Naive thymus-derived CD4-positive, alpha-beta T cell (primary cell): ENCODE data around the gene KHDRBS2. TPM values are rescaled to one million over a fixed set of nuclear protein-coding genes. Genes with fewer than 3 reads are reported as not detected.

Experiments used
- ATAC-seq: fragments of 150-1000 bp; cut with Tn5 transposase; 2 replicates; pipeline ENCODE4 v1.10.0; 2021; ENCODE audit warnings: mild to moderate bottlenecking, moderate library complexity
- CTCF ChIA-PET: fragments of 350-600 bp; sonication (Branson Sonifier 250); formaldehyde crosslinking; loops from one replicate; lab custom pipeline; 2021; ENCODE audit warnings: antibody characterized with exemption; lab: Charles Lee
- POLR2A ChIA-PET: fragments of 350-600 bp; sonication (Branson Sonifier 250); formaldehyde crosslinking; loops from one replicate; lab custom pipeline; 2021; ENCODE audit warnings: antibody characterized with exemption, inconsistent platforms; lab: Charles Lee
- DNase-seq, 9 donors: peaks; one replicate each; pipeline versions ENCODE4 v3.0.0 to v3.0.0-alpha.2; 2020 to 2022; ENCODE audit warnings: mixed read lengths in 1 of 9
- H3K27ac ChIP-seq: one replicate; pipeline ENCODE4 v1.7.0; 2013; ENCODE audit warnings: mild to moderate bottlenecking, low read depth, low read length, moderate library complexity
- H3K27me3 ChIP-seq, 2 donors: one replicate each; pipeline ENCODE4 v1.7.0; 2013; ENCODE audit warnings: low read length in 2 of 2, mild to moderate bottlenecking in 2 of 2, moderate library complexity in 2 of 2; ENCODE audit not compliant: control insufficient read depth in 2 of 2, insufficient read depth in 2 of 2
- H3K36me3 ChIP-seq, 3 experiments: 1 replicate in 2 of 3; 2 replicates in 1 of 3; pipeline ENCODE4 v1.7.0; 2013; ENCODE audit warnings: low read length in 3 of 3, mild to moderate bottlenecking in 3 of 3, moderate library complexity in 1 of 3; ENCODE audit not compliant: insufficient read depth in 3 of 3, control insufficient read depth in 2 of 3
- H3K4me1 ChIP-seq, 2 donors: one replicate each; pipeline ENCODE4 v1.7.0; 2013; ENCODE audit warnings: low read length in 2 of 2, mild to moderate bottlenecking in 2 of 2, moderate library complexity in 1 of 2; ENCODE audit not compliant: control insufficient read depth in 2 of 2, insufficient read depth in 2 of 2
- H3K4me3 ChIP-seq: 2 replicates; pipeline ENCODE4 v1.7.0; 2013; ENCODE audit warnings: mild to moderate bottlenecking, low read length
- H3K9me3 ChIP-seq, 3 experiments: 1 replicate in 2 of 3; 2 replicates in 1 of 3; pipeline ENCODE4 v1.7.0; 2013; ENCODE audit warnings: low read length in 3 of 3; ENCODE audit not compliant: control insufficient read depth in 2 of 3
- H3K27ac Mint-ChIP-seq, 9 donors: one replicate each; pipeline ENCODE4 v1.8.0; 2020 to 2022; ENCODE audit warnings: mixed read lengths in 9 of 9, mild to moderate bottlenecking in 8 of 9, moderate library complexity in 5 of 9, inconsistent platforms in 2 of 9
- H3K27me3 Mint-ChIP-seq, 5 donors: one replicate each; pipeline ENCODE4 v1.8.0; 2021 to 2022; ENCODE audit warnings: mixed read lengths in 5 of 5, mild to moderate bottlenecking in 1 of 5
- H3K36me3 Mint-ChIP-seq, 5 donors: one replicate each; pipeline ENCODE4 v1.8.0; 2020 to 2022; ENCODE audit warnings: mixed read lengths in 5 of 5, mild to moderate bottlenecking in 3 of 5, inconsistent platforms in 1 of 5
- H3K4me1 Mint-ChIP-seq, 7 donors: one replicate each; pipeline ENCODE4 v1.8.0; 2020 to 2022; ENCODE audit warnings: mixed read lengths in 7 of 7, mild to moderate bottlenecking in 3 of 7, inconsistent platforms in 1 of 7
- H3K4me3 Mint-ChIP-seq, 10 donors: one replicate each; pipeline ENCODE4 v1.8.0; 2020 to 2022; ENCODE audit warnings: mild to moderate bottlenecking in 10 of 10, mixed read lengths in 10 of 10, moderate library complexity in 6 of 10, inconsistent platforms in 2 of 10
- H3K9me3 Mint-ChIP-seq, 11 donors: one replicate each; pipeline ENCODE4 v1.8.0; 2020 to 2022; ENCODE audit warnings: mixed read lengths in 11 of 11, mild to moderate bottlenecking in 4 of 11, inconsistent platforms in 1 of 11, moderate library complexity in 1 of 11
- intact Hi-C, 2 donors: fragments of 100-400 bp; cut with micrococcal nuclease; formaldehyde crosslinking; loops; one replicate each; pipeline ENCODE4 v1.15.1; 2023
- polyA plus RNA-seq, 2 donors: library from polyadenylated mRNA; unstranded; fragments of 300-500 nt; fragmentation: Illumina TruSeq; gene quantifications; one replicate each; pipeline ENCODE4 v1.2.3, GENCODE V29; 2021
- total RNA-seq, 6 experiments: library from RNA in 5 of 6; stranded (reverse) in 5 of 6; gene quantifications; 1 replicate in 5 of 6; 2 replicates in 1 of 6; pipeline ENCODE4 v1.2.3 and lab custom pipeline; 2021 to 2026

Gene KHDRBS2
- under 1 TPM in 1 of 5 experiments, not detected in 4; 0.37 TPM for total RNA-seq
- polyA plus RNA-seq = not detected
- total RNA-seq (lab: John Stamatoyannopoulos, UW) = not detected

DNA sequence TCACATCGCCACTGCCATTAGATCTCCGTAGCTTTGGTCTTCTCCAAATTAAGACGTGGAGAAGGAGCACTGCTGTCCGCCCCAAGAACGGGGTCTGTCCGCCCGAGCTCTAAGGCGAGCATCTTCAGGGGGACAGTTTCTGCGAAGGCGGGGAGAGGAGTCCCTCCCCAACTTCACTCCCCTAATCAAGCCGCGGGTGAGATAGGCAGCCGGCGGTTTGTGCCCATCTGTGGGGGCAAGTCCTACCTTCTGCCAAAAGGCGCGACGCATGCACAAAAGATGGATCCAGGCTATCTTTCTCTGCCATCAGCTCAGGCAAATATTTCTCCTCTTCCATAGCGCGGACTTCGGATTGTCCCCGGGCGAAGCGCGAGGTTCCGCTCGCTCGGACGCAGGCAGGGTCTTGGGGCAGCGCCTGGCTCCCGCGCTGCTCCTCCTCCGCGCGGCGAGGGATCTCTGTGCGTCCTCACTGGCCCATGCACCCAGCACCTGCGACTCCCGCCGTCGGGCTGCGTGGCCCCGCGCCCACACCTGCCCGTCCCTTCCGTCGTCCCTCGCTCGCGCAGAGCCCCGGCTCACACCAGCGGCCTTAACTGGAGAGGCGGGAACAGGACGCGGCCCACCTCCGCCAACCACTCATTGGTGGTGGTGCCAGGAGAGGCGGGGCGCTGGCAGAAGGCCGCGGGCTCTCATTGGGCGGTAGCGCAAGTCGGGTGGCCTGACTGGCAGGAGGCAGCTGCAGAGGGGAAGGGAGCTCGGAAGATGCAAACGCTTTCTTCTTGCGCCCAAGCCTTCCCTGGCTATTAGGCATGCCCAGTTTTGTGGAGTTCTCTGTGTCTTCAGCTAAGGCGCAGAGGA, at the start of gene KHDRBS2:
Gene KHDRBS2 (minus strand): TSS at position 614 of the 858 bp plus-strand sequence.
- no peak within 1 kb of the TSS for H3K4me3 ChIP-seq
- CTCF ChIA-PET = no interaction called here
- H3K4me1 Mint-ChIP-seq = peaks cover 0 to 5% (median 0%) of the 10 kb centered on the region in 7 donors
- H3K9me3 ChIP-seq = no peaks in the 10 kb centered on the region
- peaks cover 0 to 5% (median 0%) of the 10 kb centered on the region in 5 donors for H3K36me3 Mint-ChIP-seq
- POLR2A ChIA-PET = no interaction called here
- peaks cover 7 to 23% (median 18%) of the 10 kb centered on the region in 5 donors for H3K27me3 Mint-ChIP-seq
- no peaks in the 10 kb centered on the region for H3K4me1 ChIP-seq
- H3K36me3 ChIP-seq = no peaks in the 10 kb centered on the region
- intact Hi-C loops = no loop called here
- peak in 2 of 9 donors; percentile 31 to 41 for DNase-seq
- peak within 1 kb of the TSS in 3 of 10 donors; percentile 21 to 55 (median 36) for H3K4me3 Mint-ChIP-seq
- no peak within 1 kb of the TSS for H3K27ac Mint-ChIP-seq
- no peak within 1 kb of the TSS for H3K27ac ChIP-seq
- peaks cover 0 to 8% (median 2%) of the 10 kb centered on the region in 11 donors for H3K9me3 Mint-ChIP-seq
- peak; percentile 96 for ATAC-seq
- no peaks in the 10 kb centered on the region for H3K27me3 ChIP-seq

- H3K36me3 ChIP-seq = no peaks in the 10 kb centered on the region
- intact Hi-C loops = no loop called here
- ATAC-seq (no peak), DNase-seq (no peak)
- ChIA-PET CTCF (no interaction called here), POLR2A (no interaction called here)
- Mint-ChIP-seq H3K4me3 (no peak overlapping the region), H3K4me1 (no peaks in the 10 kb centered on the region), H3K9me3 (peaks cover 0 to 27% (median 14%) of the 10 kb centered on the region in 11 donors), H3K36me3 (no peaks in the 10 kb centered on the region), H3K27ac (no peak overlapping the region), H3K27me3 (no peaks in the 10 kb centered on the region)
- H3K27me3 ChIP-seq = no peaks in the 10 kb centered on the region
- no peak overlapping the region for H3K4me3 ChIP-seq
- no peaks in the 10 kb centered on the region for H3K9me3 ChIP-seq
- H3K27ac ChIP-seq = no peak overlapping the region
- no peaks in the 10 kb centered on the region for H3K4me1 ChIP-seq
These were observed 42.6 kb upstream of the KHDRBS2 start for GRCh38 chr6:62328607-62329006.

GRCh38 chr6:62324834-62325233, 38.8 kb upstream of the KHDRBS2 start:
- Mint-ChIP-seq H3K36me3 (no peaks in the 10 kb centered on the region), H3K9me3 (peaks cover 0 to 26% (median 5%) of the 10 kb centered on the region in 11 donors), H3K4me3 (no peak overlapping the region), H3K27me3 (no peaks in the 10 kb centered on the region), H3K27ac (no peak overlapping the region), H3K4me1 (no peaks in the 10 kb centered on the region)
- Histone ChIP-seq H3K27ac (no peak overlapping the region), H3K36me3 (no peaks in the 10 kb centered on the region), H3K4me1 (no peaks in the 10 kb centered on the region), H3K4me3 (no peak overlapping the region), H3K27me3 (no peaks in the 10 kb centered on the region), H3K9me3 (no peaks in the 10 kb centered on the region)
- intact Hi-C loops = no loop called here
- ATAC-seq = no peak
- POLR2A ChIA-PET = no interaction called here
- no peak for DNase-seq
- CTCF ChIA-PET = interaction anchor here (0.6 kb wide), 1 partner anchor 648 kb away, joined by 3 read pairs; no protein-coding TSS in a partner anchor

GRCh38 chr6:62323818-62324431, 37.9 kb upstream of the KHDRBS2 start:
- no peaks in the 10 kb centered on the region for H3K4me1 Mint-ChIP-seq
- POLR2A ChIA-PET = no interaction called here
- DNase-seq = no peak
- H3K4me3 Mint-ChIP-seq = no peak overlapping the region
- no peak overlapping the region for H3K27ac ChIP-seq
- H3K36me3 Mint-ChIP-seq = no peaks in the 10 kb centered on the region
- no peak overlapping the region for H3K27ac Mint-ChIP-seq
- H3K27me3 Mint-ChIP-seq = no peaks in the 10 kb centered on the region
- H3K9me3 Mint-ChIP-seq = peaks cover 0 to 26% (median 8%) of the 10 kb centered on the region in 11 donors
- no peak for ATAC-seq
- no peaks in the 10 kb centered on the region for H3K4me1 ChIP-seq
- CTCF ChIA-PET = no interaction called here
- H3K27me3 ChIP-seq = no peaks in the 10 kb centered on the region
- no peak overlapping the region for H3K4me3 ChIP-seq
- no peaks in the 10 kb centered on the region for H3K9me3 ChIP-seq
- intact Hi-C loops = no loop called here
- H3K36me3 ChIP-seq = no peaks in the 10 kb centered on the region

DNA sequence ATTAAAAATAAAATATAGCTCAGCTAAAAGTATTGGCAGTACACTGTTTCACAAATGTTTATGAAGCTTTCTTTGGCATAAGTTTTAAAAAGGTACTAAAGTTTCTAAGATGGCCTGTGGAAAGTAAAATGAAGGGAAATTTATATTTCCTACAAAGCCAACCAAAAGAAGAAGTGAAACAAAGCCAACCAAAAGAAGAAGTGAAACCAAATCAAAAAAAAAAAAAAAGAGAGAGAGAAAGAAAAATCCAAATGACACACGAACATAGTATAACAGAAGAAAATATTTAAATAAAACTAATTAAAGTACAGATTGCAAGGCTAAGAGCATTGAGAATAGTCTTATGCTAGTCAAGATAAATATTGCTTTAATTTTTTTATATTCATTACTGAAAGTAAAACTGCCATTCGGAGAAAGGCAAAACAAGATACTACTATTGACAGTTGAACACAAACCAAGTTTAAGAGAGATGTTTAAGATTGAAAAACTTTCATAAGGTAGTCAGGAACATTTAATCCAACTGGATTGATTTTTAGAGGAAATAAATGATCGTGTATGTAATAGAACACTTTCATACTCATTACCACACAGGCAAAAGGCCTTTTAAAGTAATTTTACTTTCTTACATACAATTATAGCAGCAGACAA, 12.8 kb upstream of the KHDRBS2 start:
- Histone ChIP-seq H3K4me1 (no peaks in the 10 kb centered on the region), H3K27me3 (no peaks in the 10 kb centered on the region), H3K4me3 (no peak overlapping the region), H3K27ac (no peak overlapping the region), H3K9me3 (no peaks in the 10 kb centered on the region), H3K36me3 (no peaks in the 10 kb centered on the region)
- Mint-ChIP-seq H3K27me3 (no peaks in the 10 kb centered on the region), H3K4me1 (no peaks in the 10 kb centered on the region), H3K27ac (no peak overlapping the region), H3K4me3 (no peak overlapping the region), H3K9me3 (peaks cover 0 to 8% (median 3%) of the 10 kb centered on the region in 11 donors), H3K36me3 (no peaks in the 10 kb centered on the region)
- DNase-seq (no peak), ATAC-seq (no peak)
- intact Hi-C loops = no loop called here
- CTCF ChIA-PET = no interaction called here
- POLR2A ChIA-PET = no interaction called here

DNA sequence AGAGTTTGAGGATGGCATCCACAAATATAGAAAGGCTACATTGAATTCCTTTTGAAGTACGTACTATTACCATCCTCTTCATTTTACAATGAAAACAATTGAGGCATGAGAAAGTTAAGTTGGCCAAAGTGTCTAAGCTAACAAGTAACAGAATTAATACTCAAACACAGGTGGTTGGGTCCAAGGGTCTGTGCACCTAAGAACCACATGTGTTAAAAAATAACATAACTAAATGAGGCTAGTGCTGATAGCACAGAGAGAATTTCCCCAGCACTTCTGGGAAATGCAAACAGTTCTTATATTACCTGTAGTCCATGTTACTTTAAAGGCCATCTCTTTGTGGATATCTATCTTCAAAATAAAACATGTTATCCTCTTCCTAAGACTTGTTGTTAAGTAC, 10.5 kb upstream of the KHDRBS2 start:
- intact Hi-C loops = no loop called here
- no peaks in the 10 kb centered on the region for H3K36me3 ChIP-seq
- CTCF ChIA-PET = no interaction called here

More for the DNA sequence above, 10.5 kb upstream of the KHDRBS2 start:
- no peaks in the 10 kb centered on the region for H3K9me3 ChIP-seq
- Mint-ChIP-seq H3K36me3 (no peaks in the 10 kb centered on the region), H3K27ac (no peak overlapping the region), H3K27me3 (no peaks in the 10 kb centered on the region), H3K4me3 (no peak overlapping the region), H3K4me1 (no peaks in the 10 kb centered on the region), H3K9me3 (peaks cover 0 to 21% (median 3%) of the 10 kb centered on the region in 11 donors)
- DNase-seq = no peak
- H3K4me1 ChIP-seq = no peaks in the 10 kb centered on the region
- POLR2A ChIA-PET = no interaction called here
- no peak overlapping the region for H3K4me3 ChIP-seq
- H3K27ac ChIP-seq = no peak overlapping the region
- no peak for ATAC-seq
- H3K27me3 ChIP-seq = no peaks in the 10 kb centered on the region
